ENCODE data around the gene GGTA1. TPM values are rescaled to one million over a fixed set of nuclear protein-coding genes. Genes with fewer than 3 reads are reported as not detected.
"Not testable (repeated sequence)": the region's sequence is repeated elsewhere in the genome, so short reads cannot be mapped to it uniquely, and the experiment has no call there.

GGTA1 gene
- total and polyA plus RNA-seq, 4 experiments from 2014 or later, result not detected

DNA sequence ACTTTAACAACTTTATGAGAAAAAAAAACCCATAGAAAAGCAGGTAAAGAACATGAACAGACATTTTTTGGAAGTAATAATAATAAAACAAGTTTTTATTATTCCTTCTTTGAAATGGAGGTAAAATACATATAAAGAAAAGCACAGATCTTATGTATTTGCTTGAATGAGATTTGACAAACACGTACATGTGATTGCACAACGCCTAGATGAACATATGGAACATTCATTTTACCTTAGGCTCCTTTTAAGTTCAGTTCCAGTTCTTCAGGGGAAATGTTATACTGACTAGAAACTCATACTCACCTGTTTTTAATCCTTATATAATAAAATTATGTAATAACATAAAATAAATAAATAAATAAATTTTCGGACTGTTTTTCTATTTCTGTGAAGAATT, 61.8 kb downstream of the GGTA1 start:
- Histone ChIP-seq H3K36me3 (ENCODE audit: insufficient read depth, low read length) (no peaks in the 10 kb centered on the region), H3K9me3 (ENCODE audit: control insufficient read depth in 1 of 2, low read length in 2 of 2) (no peaks in the 10 kb centered on the region), H3K4me3 (ENCODE audit: low read length in 2 of 2) (no peak overlapping the region), H3K4me1 (ENCODE audit: insufficient read depth, low read length) (no peaks in the 10 kb centered on the region), H3K27ac (ENCODE audit: low read depth, low read length) (no peak overlapping the region), H3K27me3 (ENCODE audit: insufficient read depth, low read length) (no peaks in the 10 kb centered on the region)
- H3K27me3 Mint-ChIP-seq, result peaks cover 13 to 20% of the 10 kb centered on the region in 2 donors
- CTCF ChIA-PET (ENCODE audit: partially characterized antibody), result no interaction called here
- H3K36me3 Mint-ChIP-seq, result no peaks in the 10 kb centered on the region
- H3K4me3 Mint-ChIP-seq, result no peak overlapping the region
- DNase-seq, result no peak
- H3K4me1 Mint-ChIP-seq, result no peaks in the 10 kb centered on the region
- POLR2A ChIA-PET (ENCODE audit: partially characterized antibody), result no interaction called here
- H3K9me3 Mint-ChIP-seq, result peaks cover 0 to 4% (median 0%) of the 10 kb centered on the region in 8 donors
- intact Hi-C loops (cut with micrococcal nuclease), result no loop called here
- no peak overlapping the region for H3K27ac Mint-ChIP-seq

DNA sequence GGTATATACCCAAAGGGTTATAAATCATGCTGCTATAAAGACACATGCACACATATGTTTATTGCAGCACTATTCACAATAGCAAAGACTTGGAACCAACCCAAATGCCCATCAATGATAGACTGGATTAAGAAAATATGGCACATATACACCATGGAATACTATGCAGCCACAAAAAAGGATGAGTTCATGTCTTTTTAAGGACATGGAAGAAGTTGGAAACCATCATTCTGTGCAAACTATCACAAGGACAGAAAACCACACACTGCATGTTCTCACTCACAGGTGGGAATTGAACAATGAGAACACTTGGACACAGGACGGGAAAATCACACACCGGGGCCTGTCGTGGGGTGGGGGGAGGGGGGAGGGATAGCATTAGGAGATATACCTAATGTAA, 62.6 kb downstream of the GGTA1 start:
- H3K4me3 Mint-ChIP-seq; H3K27me3 ChIP-seq (ENCODE audit: insufficient read depth, low read length); H3K36me3 ChIP-seq (ENCODE audit: insufficient read depth, low read length); H3K27ac ChIP-seq (ENCODE audit: low read depth, low read length); DNase-seq; POLR2A ChIA-PET (ENCODE audit: partially characterized antibody); H3K4me1 ChIP-seq (ENCODE audit: insufficient read depth, low read length); H3K36me3 Mint-ChIP-seq; H3K4me3 ChIP-seq (ENCODE audit: low read length in 2 of 2); CTCF ChIA-PET (ENCODE audit: partially characterized antibody); H3K4me1 Mint-ChIP-seq; intact Hi-C loops (cut with micrococcal nuclease); H3K27ac Mint-ChIP-seq; H3K9me3 Mint-ChIP-seq; H3K9me3 ChIP-seq (ENCODE audit: control insufficient read depth in 1 of 2, low read length in 2 of 2): not testable (repeated sequence)
- peaks cover 13 to 21% of the 10 kb centered on the region in 2 donors for H3K27me3 Mint-ChIP-seq

DNA sequence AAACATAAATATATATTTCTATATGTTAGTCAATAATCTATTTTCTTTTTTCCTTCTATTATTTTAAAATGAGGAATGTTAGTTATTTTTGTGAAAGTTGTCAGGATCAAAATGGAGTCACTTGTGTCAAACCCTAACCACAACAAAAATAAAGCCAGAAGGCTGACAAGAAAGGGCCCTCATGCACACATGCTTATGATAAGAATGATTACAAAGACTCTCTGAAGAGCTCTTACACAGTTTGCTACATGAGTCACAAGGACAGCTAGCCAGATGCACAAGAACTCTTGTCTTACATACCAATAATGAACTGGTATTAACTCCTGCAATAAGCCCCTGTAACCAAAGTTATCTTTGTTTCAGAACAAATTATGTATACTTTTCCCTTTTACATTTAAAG, 64.7 kb downstream of the GGTA1 start:
- Mint-ChIP-seq H3K27me3 (peaks cover 10 to 27% of the 10 kb centered on the region in 2 donors), H3K4me3 (no peak overlapping the region), H3K4me1 (no peaks in the 10 kb centered on the region), H3K27ac (no peak overlapping the region), H3K36me3 (no peaks in the 10 kb centered on the region), H3K9me3 (peaks cover 0 to 4% (median 0%) of the 10 kb centered on the region in 8 donors)
- no peaks in the 10 kb centered on the region for H3K4me1 ChIP-seq (ENCODE audit: insufficient read depth, low read length)
- no peaks in the 10 kb centered on the region for H3K9me3 ChIP-seq (ENCODE audit: control insufficient read depth in 1 of 2, low read length in 2 of 2)
- no peak overlapping the region for H3K4me3 ChIP-seq (ENCODE audit: low read length in 2 of 2)
- no peak overlapping the region for H3K27ac ChIP-seq (ENCODE audit: low read depth, low read length)
- DNase-seq, result no peak
- no peaks in the 10 kb centered on the region for H3K36me3 ChIP-seq (ENCODE audit: insufficient read depth, low read length)
- ChIA-PET CTCF (ENCODE audit: partially characterized antibody) (no interaction called here), POLR2A (ENCODE audit: partially characterized antibody) (no interaction called here)
- H3K27me3 ChIP-seq (ENCODE audit: insufficient read depth, low read length), result no peaks in the 10 kb centered on the region
- intact Hi-C loops (cut with micrococcal nuclease), result no loop called here

DNA sequence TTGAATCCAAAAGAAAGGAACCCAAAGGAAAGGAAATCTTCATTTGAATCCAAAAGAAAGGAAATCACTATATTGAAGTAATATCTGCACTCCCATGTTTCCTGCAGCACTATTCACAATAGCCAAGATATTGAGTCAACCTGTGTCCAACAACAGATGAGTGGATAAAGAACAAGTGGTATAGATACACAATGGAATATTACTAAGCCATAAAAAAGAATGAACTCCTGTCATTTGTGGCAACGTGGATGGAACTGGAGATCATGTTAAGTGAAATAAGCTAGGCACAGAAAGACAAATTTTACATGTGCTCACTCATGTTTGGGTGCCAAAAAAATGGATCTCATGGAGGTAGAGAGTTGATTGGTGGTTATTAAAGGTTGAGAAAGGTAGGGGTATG, 71.7 kb downstream of the GGTA1 start:
- no peak for DNase-seq
- no peaks in the 10 kb centered on the region for H3K36me3 ChIP-seq (ENCODE audit: insufficient read depth, low read length)
- peaks cover 19 to 27% of the 10 kb centered on the region in 2 donors for H3K27me3 Mint-ChIP-seq
- H3K4me1 ChIP-seq (ENCODE audit: insufficient read depth, low read length), result no peaks in the 10 kb centered on the region
- H3K27me3 ChIP-seq (ENCODE audit: insufficient read depth, low read length), result no peaks in the 10 kb centered on the region
- H3K27ac ChIP-seq (ENCODE audit: low read depth, low read length), result no peak overlapping the region
- no peak overlapping the region for H3K4me3 Mint-ChIP-seq
- ChIA-PET CTCF (ENCODE audit: partially characterized antibody) (no interaction called here), POLR2A (ENCODE audit: partially characterized antibody) (no interaction called here)
- intact Hi-C loops (cut with micrococcal nuclease), result no loop called here
- no peaks in the 10 kb centered on the region for H3K4me1 Mint-ChIP-seq
- H3K4me3 ChIP-seq (ENCODE audit: low read length in 2 of 2), result no peak overlapping the region
- H3K9me3 ChIP-seq (ENCODE audit: control insufficient read depth in 1 of 2, low read length in 2 of 2), result no peaks in the 10 kb centered on the region
- H3K36me3 Mint-ChIP-seq, result no peaks in the 10 kb centered on the region
- H3K9me3 Mint-ChIP-seq, result peaks cover 2 to 15% (median 4%) of the 10 kb centered on the region in 8 donors
- no peak overlapping the region for H3K27ac Mint-ChIP-seq

DNA sequence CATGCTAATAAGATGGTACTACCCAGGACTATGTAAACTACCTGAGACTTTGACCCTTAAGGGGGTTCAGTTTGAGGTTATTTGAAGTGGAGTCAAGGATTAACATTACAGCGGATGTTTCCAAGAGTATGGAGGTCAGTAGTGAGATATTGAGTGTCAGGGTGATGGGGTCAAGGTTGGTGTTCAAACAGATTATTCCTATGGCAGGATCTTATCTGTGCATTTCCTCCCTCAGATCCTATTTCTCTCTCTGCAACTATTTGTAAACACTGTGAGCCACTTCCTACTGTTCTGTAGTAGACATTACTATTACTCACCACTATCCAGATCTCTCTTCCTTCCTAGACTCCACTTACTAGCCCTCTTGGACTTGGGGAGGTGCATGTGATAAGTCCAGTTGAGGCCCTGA, 75.6 kb downstream of the GGTA1 start:
- H3K27me3 Mint-ChIP-seq, result peaks cover 18 to 24% of the 10 kb centered on the region in 2 donors
- H3K27ac ChIP-seq (ENCODE audit: low read depth, low read length), result no peak overlapping the region
- POLR2A ChIA-PET (ENCODE audit: partially characterized antibody), result no interaction called here
- H3K9me3 Mint-ChIP-seq, result peaks cover 2 to 22% (median 8%) of the 10 kb centered on the region in 8 donors
- intact Hi-C loops (cut with micrococcal nuclease), result no loop called here
- no peaks in the 10 kb centered on the region for H3K36me3 ChIP-seq (ENCODE audit: insufficient read depth, low read length)
- H3K27ac Mint-ChIP-seq, result no peak overlapping the region
- CTCF ChIA-PET (ENCODE audit: partially characterized antibody), result no interaction called here
- H3K4me3 Mint-ChIP-seq, result no peak overlapping the region
- H3K9me3 ChIP-seq (ENCODE audit: control insufficient read depth in 1 of 2, low read length in 2 of 2), result no peaks in the 10 kb centered on the region
- DNase-seq, result no peak
- no peak overlapping the region for H3K4me3 ChIP-seq (ENCODE audit: low read length in 2 of 2)
- no peaks in the 10 kb centered on the region for H3K36me3 Mint-ChIP-seq
- H3K27me3 ChIP-seq (ENCODE audit: insufficient read depth, low read length), result no peaks in the 10 kb centered on the region
- no peaks in the 10 kb centered on the region for H3K4me1 ChIP-seq (ENCODE audit: insufficient read depth, low read length)
- peaks cover 0 to 6% (median 0%) of the 10 kb centered on the region in 4 donors for H3K4me1 Mint-ChIP-seq

DNA sequence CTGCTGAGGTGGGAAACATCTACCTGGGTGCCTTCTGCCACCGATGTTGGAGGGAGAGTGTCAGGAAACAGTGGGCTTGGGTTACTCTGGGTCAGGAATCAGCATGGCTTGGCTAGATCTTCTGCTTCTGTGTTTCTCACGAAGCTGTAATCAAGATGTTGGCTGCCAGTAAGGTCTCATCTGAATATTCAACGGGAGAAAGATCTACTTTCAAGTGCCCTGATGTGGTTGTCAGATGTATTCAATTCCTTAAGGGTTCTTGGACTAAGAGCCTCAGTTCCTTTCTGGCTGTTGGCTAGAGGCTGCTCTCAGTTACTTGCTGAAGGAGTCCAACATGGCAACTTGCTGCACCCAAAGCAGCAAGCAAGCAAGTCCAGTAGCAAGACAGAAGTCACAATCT, 87.7 kb downstream of the GGTA1 start:
- H3K27ac ChIP-seq (ENCODE audit: low read depth, low read length), result no peak overlapping the region

DNA sequence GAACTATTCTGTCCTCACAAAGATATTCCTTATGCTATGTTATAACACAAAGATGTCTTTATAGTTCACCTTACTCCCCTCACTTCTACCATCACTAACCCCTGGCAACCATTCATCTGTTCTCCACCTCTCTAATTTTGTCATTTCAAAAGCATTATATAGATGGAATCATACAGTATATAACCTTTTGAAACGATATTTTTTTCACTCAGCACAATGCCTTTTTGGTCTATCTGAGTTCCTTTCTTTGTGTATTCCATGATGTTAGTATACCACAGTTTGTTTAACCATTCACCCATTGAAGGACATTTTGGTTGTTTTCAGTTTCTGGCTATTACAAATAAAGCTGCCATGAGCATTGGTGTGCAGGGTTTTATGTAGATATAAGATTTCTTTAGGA, 93.7 kb downstream of the GGTA1 start:
- H3K36me3 Mint-ChIP-seq, result no peaks in the 10 kb centered on the region
- peaks cover 0 to 11% (median 3%) of the 10 kb centered on the region in 8 donors for H3K9me3 Mint-ChIP-seq
- H3K36me3 ChIP-seq (ENCODE audit: insufficient read depth, low read length), result no peaks in the 10 kb centered on the region

More for the DNA sequence above, 87.7 kb downstream of the GGTA1 start:
- peaks cover 1 to 5% of the 10 kb centered on the region in 2 donors for H3K27me3 Mint-ChIP-seq
- Histone ChIP-seq H3K4me1 (ENCODE audit: insufficient read depth, low read length) (no peaks in the 10 kb centered on the region), H3K9me3 (ENCODE audit: control insufficient read depth in 1 of 2, low read length in 2 of 2) (no peaks in the 10 kb centered on the region), H3K27me3 (ENCODE audit: insufficient read depth, low read length) (no peaks in the 10 kb centered on the region), H3K36me3 (ENCODE audit: insufficient read depth, low read length) (no peaks in the 10 kb centered on the region), H3K4me3 (ENCODE audit: low read length in 2 of 2) (no peak overlapping the region)
- no peaks in the 10 kb centered on the region for H3K4me1 Mint-ChIP-seq
- no peak overlapping the region for H3K4me3 Mint-ChIP-seq
- ChIA-PET CTCF (ENCODE audit: partially characterized antibody) (interaction anchor here (1.2 kb wide), 1 partner anchor 9 kb away, joined by 5 read pairs; no protein-coding TSS in a partner anchor), POLR2A (ENCODE audit: partially characterized antibody) (no interaction called here)
- no peak for DNase-seq
- intact Hi-C loops (cut with micrococcal nuclease), result no loop called here
- H3K9me3 Mint-ChIP-seq, result peaks cover 0 to 3% (median 0%) of the 10 kb centered on the region in 8 donors
- no peaks in the 10 kb centered on the region for H3K36me3 Mint-ChIP-seq
- H3K27ac Mint-ChIP-seq, result no peak overlapping the region

More for the DNA sequence above, 93.7 kb downstream of the GGTA1 start:
- intact Hi-C loops (cut with micrococcal nuclease), result no loop called here
- no peak overlapping the region for H3K4me3 ChIP-seq (ENCODE audit: low read length in 2 of 2)
- H3K27me3 Mint-ChIP-seq, result peaks cover 0 to 2% of the 10 kb centered on the region in 2 donors
- no peak for DNase-seq
- H3K27ac ChIP-seq (ENCODE audit: low read depth, low read length), result no peak overlapping the region
- no peaks in the 10 kb centered on the region for H3K9me3 ChIP-seq (ENCODE audit: control insufficient read depth in 1 of 2, low read length in 2 of 2)
- H3K4me1 Mint-ChIP-seq, result no peaks in the 10 kb centered on the region
- no peak overlapping the region for H3K4me3 Mint-ChIP-seq
- ChIA-PET POLR2A (ENCODE audit: partially characterized antibody) (no interaction called here), CTCF (ENCODE audit: partially characterized antibody) (interaction anchor here (1.5 to 4.1 kb wide), 2 partner anchors 86 to 88 kb away, joined by 5 to 28 read pairs; no protein-coding TSS in a partner anchor)
- H3K27ac Mint-ChIP-seq, result no peak overlapping the region
- H3K27me3 ChIP-seq (ENCODE audit: insufficient read depth, low read length), result no peaks in the 10 kb centered on the region
- H3K4me1 ChIP-seq (ENCODE audit: insufficient read depth, low read length), result no peaks in the 10 kb centered on the region

Data from CD4-positive, alpha-beta memory T cell (primary cell).